HCT116 (cell line): ENCODE results near the gene ACP5.

Source experiments
- CTCF ChIP-seq, 3 experiments: fragments of 200-600 bp in 1 of 3; sonication (generic) in 1 of 3; IDR thresholded peaks in 2 of 3; conservative IDR thresholded peaks in 1 of 3; 2 replicates each; pipeline ENCODE4 v1.5.1; 2012 to 2017; ENCODE audit warnings: low read depth in 2 of 3, low read length in 2 of 3, antibody characterized with exemption in 1 of 3, borderline replicate concordance in 1 of 3, control low read depth in 1 of 3, mild to moderate bottlenecking in 1 of 3, mixed read lengths in 1 of 3, mixed run types in 1 of 3, moderate library complexity in 1 of 3; ENCODE audit not compliant: insufficient read depth in 1 of 3
- POLR2A ChIP-seq: IDR thresholded peaks from 2 replicates; pipeline ENCODE4 v1.7.0; 2011; ENCODE audit warnings: borderline replicate concordance; ENCODE audit not compliant: insufficient read depth, insufficient read length; ENCODE audit errors: extremely low read depth
- TF ChIP-seq, protein P1 (sequence below): IDR thresholded peaks from 2 replicates; pipeline ENCODE4 v1.6.1; 2012

- TF ChIP-seq, protein P1, sequence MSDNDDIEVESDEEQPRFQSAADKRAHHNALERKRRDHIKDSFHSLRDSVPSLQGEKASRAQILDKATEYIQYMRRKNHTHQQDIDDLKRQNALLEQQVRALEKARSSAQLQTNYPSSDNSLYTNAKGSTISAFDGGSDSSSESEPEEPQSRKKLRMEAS = no peak
- TF ChIP-seq POLR2A (no peak), CTCF (IDR thresholded peaks at IDR 0.05 in 2 of 3, conservative IDR thresholded peaks at IDR 0.05 in 1 of 3; ENCODE audit: borderline replicate concordance in 1 of 3, insufficient read depth in 1 of 3, low read depth in 2 of 3, low read length in 2 of 3) (peak; percentile 39 to 63 (median 61); a peak in 5 of 6 replicates)
Measured at GRCh38 chr19:11551603-11552235, 25.7 kb downstream of the ACP5 start.
